ENCODE measurements around the gene ASCL5. TPM values are rescaled to one million over a fixed set of nuclear protein-coding genes. Genes with fewer than 3 reads are reported as not detected.
A peak's percentile ranks its signal among the peaks of the same experiment; 100 is the strongest.

ASCL5 gene
- total RNA-seq, 2 donors from 2014 or later, result 1.2 to 1.8 TPM

- Histone ChIP-seq H3K9ac (ENCODE audit: extremely low read depth, low read length, poor library complexity, severe bottlenecking) (no peak overlapping the region), H3K4me1 (ENCODE audit: control insufficient read depth, insufficient read depth, low read length) (no peaks in the 10 kb centered on the region), H3K4me3 (ENCODE audit: low read length) (no peak overlapping the region), H3K9me3 (ENCODE audit: control insufficient read depth, low read length) (no peaks in the 10 kb centered on the region), H3K27me3 (ENCODE audit: control insufficient read depth, insufficient read depth, low read length, poor library complexity, severe bottlenecking) (no peaks in the 10 kb centered on the region), H3K36me3 (ENCODE audit: control insufficient read depth, insufficient read depth, low read length) (no peaks in the 10 kb centered on the region), H3K27ac (ENCODE audit: low read depth, low read length) (no peak overlapping the region)
- H3K36me3 Mint-ChIP-seq (ENCODE audit: low read depth), result peaks cover 9% of the 10 kb centered on the region
- H3K27ac Mint-ChIP-seq, result no peak overlapping the region
- DNase-seq, result no peak
- H3K9me3 Mint-ChIP-seq, result peaks cover 4% of the 10 kb centered on the region
- H3K4me1 Mint-ChIP-seq, result peaks cover 10% of the 10 kb centered on the region
- no peak for TF ChIP-seq CTCF (conservative IDR thresholded peaks at IDR 0.05)
- H3K4me3 Mint-ChIP-seq, result no peak overlapping the region
- peaks cover 5% of the 10 kb centered on the region for H3K27me3 Mint-ChIP-seq (ENCODE audit: insufficient read depth)
- WGBS, 2 experiments (ENCODE audit: insufficient coverage in 1 of 2, insufficient read length in 1 of 2), result 95 to 100% methylated on average over 4 to 9 of the region's 9 CpGs
Observed at GRCh38 chr1:201128476-201128875, 1.5 kb upstream of the ASCL5 start.

- H3K27ac ChIP-seq (ENCODE audit: low read depth, low read length), result no peak overlapping the region
- H3K36me3 Mint-ChIP-seq (ENCODE audit: low read depth), result peaks cover 4% of the 10 kb centered on the region
- H3K4me1 ChIP-seq (ENCODE audit: control insufficient read depth, insufficient read depth, low read length), result no peaks in the 10 kb centered on the region
Observed at GRCh38 chr1:201127755-201128455, 921 bp upstream of the ASCL5 start.

GRCh38 chr1:201126463-201126831 lies 537 bp downstream of the ASCL5 start:
- Mint-ChIP-seq H3K36me3 (ENCODE audit: low read depth) (no peaks in the 10 kb centered on the region), H3K27me3 (ENCODE audit: insufficient read depth) (peaks cover 8% of the 10 kb centered on the region), H3K4me3 (peak overlapping the region; percentile 42), H3K27ac (no peak overlapping the region), H3K9me3 (peaks cover 4% of the 10 kb centered on the region), H3K4me1 (peaks cover 10% of the 10 kb centered on the region)
- no peak overlapping the region for H3K4me3 ChIP-seq (ENCODE audit: low read length)
- H3K4me1 ChIP-seq (ENCODE audit: control insufficient read depth, insufficient read depth, low read length), result no peaks in the 10 kb centered on the region
- no peak for TF ChIP-seq CTCF (conservative IDR thresholded peaks at IDR 0.05)
- no peaks in the 10 kb centered on the region for H3K9me3 ChIP-seq (ENCODE audit: control insufficient read depth, low read length)
- no peaks in the 10 kb centered on the region for H3K36me3 ChIP-seq (ENCODE audit: control insufficient read depth, insufficient read depth, low read length)
- H3K9ac ChIP-seq (ENCODE audit: extremely low read depth, low read length, poor library complexity, severe bottlenecking), result no peak overlapping the region
- WGBS, 2 experiments (ENCODE audit: insufficient coverage in 1 of 2, insufficient read length in 1 of 2), result 74 to 88% methylated on average over 2 to 3 of the region's 3 CpGs
- no peak for DNase-seq
- H3K27ac ChIP-seq (ENCODE audit: low read depth, low read length), result no peak overlapping the region
- no peaks in the 10 kb centered on the region for H3K27me3 ChIP-seq (ENCODE audit: control insufficient read depth, insufficient read depth, low read length, poor library complexity, severe bottlenecking)

More at GRCh38 chr1:201127755-201128455, 921 bp upstream of the ASCL5 start:
- peaks cover 10% of the 10 kb centered on the region for H3K4me1 Mint-ChIP-seq
- no peak overlapping the region for H3K4me3 Mint-ChIP-seq
- peaks cover 5% of the 10 kb centered on the region for H3K27me3 Mint-ChIP-seq (ENCODE audit: insufficient read depth)
- Histone ChIP-seq H3K9ac (ENCODE audit: extremely low read depth, low read length, poor library complexity, severe bottlenecking) (no peak overlapping the region), H3K36me3 (ENCODE audit: control insufficient read depth, insufficient read depth, low read length) (no peaks in the 10 kb centered on the region), H3K4me3 (ENCODE audit: low read length) (no peak overlapping the region), H3K9me3 (ENCODE audit: control insufficient read depth, low read length) (no peaks in the 10 kb centered on the region), H3K27me3 (ENCODE audit: control insufficient read depth, insufficient read depth, low read length, poor library complexity, severe bottlenecking) (no peaks in the 10 kb centered on the region)
- no peak for DNase-seq
- 93 to 94% methylated on average over 11 to 17 of the region's 17 CpGs for WGBS, 2 experiments (ENCODE audit: insufficient coverage in 1 of 2, insufficient read length in 1 of 2)
- H3K9me3 Mint-ChIP-seq, result peaks cover 4% of the 10 kb centered on the region
- H3K27ac Mint-ChIP-seq, result no peak overlapping the region
- no peak for TF ChIP-seq CTCF (conservative IDR thresholded peaks at IDR 0.05)
